ENCODE data around the gene MBD2. TPM values are rescaled to one million over a fixed set of nuclear protein-coding genes. Genes with fewer than 3 reads are reported as not detected.
A peak's percentile ranks its signal among the peaks of the same experiment; 100 is the strongest.

Gene MBD2
- total and polyA plus RNA-seq, 4 experiments from 2014 or later, result 4.2 to 108 (median 66.8) TPM

- peaks cover 0 to 5% (median 0%) of the 10 kb centered on the region in 4 donors for H3K4me1 Mint-ChIP-seq
- ChIA-PET POLR2A (ENCODE audit: partially characterized antibody) (no interaction called here), CTCF (ENCODE audit: partially characterized antibody) (no interaction called here)
- Histone ChIP-seq H3K36me3 (ENCODE audit: insufficient read depth, low read length) (peaks cover 55% of the 10 kb centered on the region), H3K27me3 (ENCODE audit: insufficient read depth, low read length) (no peaks in the 10 kb centered on the region), H3K4me3 (ENCODE audit: low read length in 2 of 2) (no peak overlapping the region), H3K9me3 (ENCODE audit: control insufficient read depth in 1 of 2, low read length in 2 of 2) (no peaks in the 10 kb centered on the region), H3K27ac (ENCODE audit: low read depth, low read length) (no peak overlapping the region), H3K4me1 (ENCODE audit: insufficient read depth, low read length) (no peaks in the 10 kb centered on the region)
- no peak overlapping the region for H3K27ac Mint-ChIP-seq
- H3K36me3 Mint-ChIP-seq, result peaks cover 51 to 71% of the 10 kb centered on the region in 2 donors
- no peak for DNase-seq
- H3K4me3 Mint-ChIP-seq, result no peak overlapping the region
- H3K27me3 Mint-ChIP-seq, result no peaks in the 10 kb centered on the region
- H3K9me3 Mint-ChIP-seq, result no peaks in the 10 kb centered on the region
- intact Hi-C loops (cut with micrococcal nuclease), result no loop called here
Measured at GRCh38 chr18:54163453-54163852, 61.0 kb downstream of the MBD2 start.

- POLR2A ChIA-PET (ENCODE audit: partially characterized antibody), result no interaction called here
- Mint-ChIP-seq H3K4me1 (peaks cover 0 to 5% (median 2%) of the 10 kb centered on the region in 4 donors), H3K27me3 (no peaks in the 10 kb centered on the region), H3K4me3 (no peak overlapping the region), H3K27ac (no peak overlapping the region), H3K9me3 (no peaks in the 10 kb centered on the region), H3K36me3 (peaks cover 61 to 80% of the 10 kb centered on the region in 2 donors)
- no peaks in the 10 kb centered on the region for H3K27me3 ChIP-seq (ENCODE audit: insufficient read depth, low read length)
- no peak overlapping the region for H3K4me3 ChIP-seq (ENCODE audit: low read length in 2 of 2)
- peaks cover 65% of the 10 kb centered on the region for H3K36me3 ChIP-seq (ENCODE audit: insufficient read depth, low read length)
- intact Hi-C loops (cut with micrococcal nuclease), result no loop called here
- no peak overlapping the region for H3K27ac ChIP-seq (ENCODE audit: low read depth, low read length)
- H3K4me1 ChIP-seq (ENCODE audit: insufficient read depth, low read length), result no peaks in the 10 kb centered on the region
- no peaks in the 10 kb centered on the region for H3K9me3 ChIP-seq (ENCODE audit: control insufficient read depth in 1 of 2, low read length in 2 of 2)
- CTCF ChIA-PET (ENCODE audit: partially characterized antibody), result no interaction called here
- DNase-seq, result no peak
Measured at GRCh38 chr18:54162431-54162830, 62.0 kb downstream of the MBD2 start.

GRCh38 chr18:54161267-54161666 is 63.2 kb downstream of the MBD2 start:
- Mint-ChIP-seq H3K4me1 (peaks cover 0 to 4% (median 2%) of the 10 kb centered on the region in 4 donors), H3K9me3 (no peaks in the 10 kb centered on the region), H3K4me3 (no peak overlapping the region), H3K36me3 (peaks cover 66 to 78% of the 10 kb centered on the region in 2 donors), H3K27ac (no peak overlapping the region), H3K27me3 (no peaks in the 10 kb centered on the region)
- Histone ChIP-seq H3K27me3 (ENCODE audit: insufficient read depth, low read length) (no peaks in the 10 kb centered on the region), H3K9me3 (ENCODE audit: control insufficient read depth in 1 of 2, low read length in 2 of 2) (no peaks in the 10 kb centered on the region), H3K27ac (ENCODE audit: low read depth, low read length) (no peak overlapping the region), H3K4me3 (ENCODE audit: low read length in 2 of 2) (no peak overlapping the region), H3K36me3 (ENCODE audit: insufficient read depth, low read length) (peaks cover 64% of the 10 kb centered on the region), H3K4me1 (ENCODE audit: insufficient read depth, low read length) (no peaks in the 10 kb centered on the region)
- ChIA-PET CTCF (ENCODE audit: partially characterized antibody) (interaction anchor here (1.4 kb wide), 1 partner anchor 110 kb away, joined by 3 read pairs; no protein-coding TSS in a partner anchor), POLR2A (ENCODE audit: partially characterized antibody) (no interaction called here)
- no peak for DNase-seq
- intact Hi-C loops (cut with micrococcal nuclease), result no loop called here

GRCh38 chr18:54159906-54160305 is 64.6 kb downstream of the MBD2 start:
- Mint-ChIP-seq H3K27ac (peak overlapping the region in 2 of 7 donors; percentile 2 to 25), H3K4me3 (no peak overlapping the region), H3K27me3 (no peaks in the 10 kb centered on the region)

GRCh38 chr18:54157646-54158385 is 66.7 kb downstream of the MBD2 start:
- DNase-seq, result no peak
- H3K27ac Mint-ChIP-seq, result peak overlapping the region in 1 of 7 donors; percentile 19
- POLR2A ChIA-PET (ENCODE audit: partially characterized antibody), result no interaction called here
- H3K9me3 ChIP-seq (ENCODE audit: control insufficient read depth in 1 of 2, low read length in 2 of 2), result no peaks in the 10 kb centered on the region
- intact Hi-C loops (cut with micrococcal nuclease), result no loop called here
- H3K36me3 Mint-ChIP-seq, result peaks cover 83% of the 10 kb centered on the region in 2 donors
- H3K27me3 ChIP-seq (ENCODE audit: insufficient read depth, low read length), result no peaks in the 10 kb centered on the region
- peaks cover 0 to 6% (median 2%) of the 10 kb centered on the region in 4 donors for H3K4me1 Mint-ChIP-seq
- H3K9me3 Mint-ChIP-seq, result no peaks in the 10 kb centered on the region
- no peaks in the 10 kb centered on the region for H3K4me1 ChIP-seq (ENCODE audit: insufficient read depth, low read length)
- no peak overlapping the region for H3K27ac ChIP-seq (ENCODE audit: low read depth, low read length)
- no peak overlapping the region for H3K4me3 ChIP-seq (ENCODE audit: low read length in 2 of 2)
- H3K36me3 ChIP-seq (ENCODE audit: insufficient read depth, low read length), result peaks cover 51% of the 10 kb centered on the region
- H3K27me3 Mint-ChIP-seq, result no peaks in the 10 kb centered on the region
- CTCF ChIA-PET (ENCODE audit: partially characterized antibody), result no interaction called here
- H3K4me3 Mint-ChIP-seq, result no peak overlapping the region

More at GRCh38 chr18:54159906-54160305, 64.6 kb downstream of the MBD2 start:
- H3K27ac ChIP-seq (ENCODE audit: low read depth, low read length), result no peak overlapping the region
- H3K9me3 Mint-ChIP-seq, result no peaks in the 10 kb centered on the region
- peaks cover 0 to 4% (median 2%) of the 10 kb centered on the region in 4 donors for H3K4me1 Mint-ChIP-seq
- H3K27me3 ChIP-seq (ENCODE audit: insufficient read depth, low read length), result no peaks in the 10 kb centered on the region
- H3K36me3 Mint-ChIP-seq, result peaks cover 77 to 80% of the 10 kb centered on the region in 2 donors
- POLR2A ChIA-PET (ENCODE audit: partially characterized antibody), result no interaction called here
- peaks cover 55% of the 10 kb centered on the region for H3K36me3 ChIP-seq (ENCODE audit: insufficient read depth, low read length)
- intact Hi-C loops (cut with micrococcal nuclease), result no loop called here
- CTCF ChIA-PET (ENCODE audit: partially characterized antibody), result no interaction called here
- no peak for DNase-seq
- no peak overlapping the region for H3K4me3 ChIP-seq (ENCODE audit: low read length in 2 of 2)
- H3K9me3 ChIP-seq (ENCODE audit: control insufficient read depth in 1 of 2, low read length in 2 of 2), result no peaks in the 10 kb centered on the region
- no peaks in the 10 kb centered on the region for H3K4me1 ChIP-seq (ENCODE audit: insufficient read depth, low read length)

- DNase-seq, result no peak
- intact Hi-C loops (cut with micrococcal nuclease), result no loop called here
- H3K36me3 ChIP-seq (ENCODE audit: insufficient read depth, low read length), result peaks cover 44% of the 10 kb centered on the region
- H3K9me3 ChIP-seq (ENCODE audit: control insufficient read depth in 1 of 2, low read length in 2 of 2), result no peaks in the 10 kb centered on the region
- ChIA-PET CTCF (ENCODE audit: partially characterized antibody) (no interaction called here), POLR2A (ENCODE audit: partially characterized antibody) (no interaction called here)
- Mint-ChIP-seq H3K9me3 (no peaks in the 10 kb centered on the region), H3K36me3 (peaks cover 77 to 79% of the 10 kb centered on the region in 2 donors), H3K4me1 (peaks cover 0 to 6% (median 1%) of the 10 kb centered on the region in 4 donors), H3K27me3 (no peaks in the 10 kb centered on the region), H3K4me3 (no peak overlapping the region), H3K27ac (no peak overlapping the region)
- H3K27me3 ChIP-seq (ENCODE audit: insufficient read depth, low read length), result no peaks in the 10 kb centered on the region
- H3K4me1 ChIP-seq (ENCODE audit: insufficient read depth, low read length), result no peaks in the 10 kb centered on the region
- H3K27ac ChIP-seq (ENCODE audit: low read depth, low read length), result no peak overlapping the region
- H3K4me3 ChIP-seq (ENCODE audit: low read length in 2 of 2), result no peak overlapping the region
Measured at GRCh38 chr18:54155412-54155811, 69.1 kb downstream of the MBD2 start.

- H3K9me3 Mint-ChIP-seq, result no peaks in the 10 kb centered on the region
- Histone ChIP-seq H3K9me3 (ENCODE audit: control insufficient read depth in 1 of 2, low read length in 2 of 2) (no peaks in the 10 kb centered on the region), H3K27ac (ENCODE audit: low read depth, low read length) (no peak overlapping the region), H3K4me3 (ENCODE audit: low read length in 2 of 2) (no peak overlapping the region), H3K27me3 (ENCODE audit: insufficient read depth, low read length) (no peaks in the 10 kb centered on the region), H3K36me3 (ENCODE audit: insufficient read depth, low read length) (peaks cover 32% of the 10 kb centered on the region), H3K4me1 (ENCODE audit: insufficient read depth, low read length) (no peaks in the 10 kb centered on the region)
- CTCF ChIA-PET (ENCODE audit: partially characterized antibody), result no interaction called here
- intact Hi-C loops (cut with micrococcal nuclease), result no loop called here
- no peaks in the 10 kb centered on the region for H3K27me3 Mint-ChIP-seq
- no peak for DNase-seq
- POLR2A ChIA-PET (ENCODE audit: partially characterized antibody), result no interaction called here
- H3K27ac Mint-ChIP-seq, result peak overlapping the region in 1 of 7 donors; percentile 17
- H3K4me1 Mint-ChIP-seq, result peaks cover 5 to 7% (median 6%) of the 10 kb centered on the region in 4 donors
- H3K4me3 Mint-ChIP-seq, result no peak overlapping the region
- peaks cover 66 to 68% of the 10 kb centered on the region in 2 donors for H3K36me3 Mint-ChIP-seq
Measured at GRCh38 chr18:54154231-54154630, 70.2 kb downstream of the MBD2 start.
